Measurements from ENCODE around the gene EME1. TPM values are rescaled to one million over a fixed set of nuclear protein-coding genes. Genes with fewer than 3 reads are reported as not detected.

Gene EME1
- total and polyA plus RNA-seq, 2 of the 8 experiments (the other 6 are each of a cell fraction or from before 2014, with no cell fraction given), result 13.9 to 16.3 TPM

DNA sequence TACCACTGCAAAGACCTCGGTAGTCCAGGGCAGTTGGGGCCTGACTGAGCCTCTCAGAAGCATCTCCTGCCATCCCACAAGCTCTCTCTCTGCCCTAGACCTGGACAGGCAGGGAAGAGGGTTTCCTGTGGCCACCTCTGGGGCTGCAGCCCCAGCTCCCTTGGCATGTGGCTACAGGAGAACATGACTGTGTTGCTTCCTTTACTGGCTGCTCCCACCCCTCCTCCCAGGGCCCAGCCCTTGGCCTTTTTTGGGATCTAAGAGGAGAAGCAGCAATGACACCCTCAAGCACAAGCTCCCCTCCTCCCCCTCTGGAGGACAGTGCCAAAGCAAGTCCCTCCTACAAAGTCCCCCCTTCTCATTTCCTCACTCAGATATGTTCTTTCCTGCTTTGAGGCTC, 5.6 kb upstream of the EME1 start:
- Histone ChIP-seq H2BK12ac (ENCODE audit: low read depth, low read length) (no peak overlapping the region), H3K27me3 (replicated peaks in 1 of 4; ENCODE audit: control insufficient read depth in 3 of 4, extremely low read depth in 1 of 4, insufficient read depth in 3 of 4, low read length in 3 of 4) (no peaks in the 10 kb centered on the region), H3K79me2 (ENCODE audit: control insufficient read depth in 1 of 2, insufficient read depth in 2 of 2, low read length in 2 of 2) (peaks cover 0 to 14% of the 10 kb centered on the region in 2 experiments; a peak in 2 of 4 replicates), H3K18ac (ENCODE audit: extremely low read depth, low read length) (no peak overlapping the region), H3K14ac (ENCODE audit: insufficient read length) (no peak overlapping the region), H2AFZ (ENCODE audit: low read length) (no peak overlapping the region), H4K91ac (replicated peaks; ENCODE audit: insufficient read length, low read length) (no peak overlapping the region), H4K20me1 (replicated peaks in 1 of 2; ENCODE audit: control insufficient read depth in 1 of 2, insufficient read depth in 2 of 2, low read length in 2 of 2) (peaks cover 4 to 21% of the 10 kb centered on the region in 2 experiments), H3K4me2 (ENCODE audit: insufficient read depth in 1 of 2, low read depth in 2 of 2, low read length in 2 of 2) (no peak overlapping the region), H3K4ac (replicated peaks; ENCODE audit: insufficient read length, low read depth, low read length) (no peak overlapping the region), H3K9ac (replicated peaks in 1 of 4; ENCODE audit: extremely low read depth in 1 of 4, low read depth in 3 of 4, low read length in 3 of 4) (no peak overlapping the region), H3K23ac (ENCODE audit: insufficient read length) (no peak overlapping the region), H3K9me3 (ENCODE audit: insufficient read depth in 2 of 2, low read depth in 1 of 2, low read length in 1 of 2) (no peaks in the 10 kb centered on the region), H3K56ac (replicated peaks; ENCODE audit: insufficient read length, low read depth, low read length) (no peak overlapping the region), H2BK120ac (replicated peaks; ENCODE audit: low read depth, low read length) (no peak overlapping the region), H2BK20ac (ENCODE audit: low read length) (no peak overlapping the region), H3K23me2 (ENCODE audit: low read depth, low read length) (0 out of 2 replicates have a peak, but pooled peaks cover 1% of the 10 kb centered on the region), H2AK5ac (ENCODE audit: low read depth, low read length) (no peak overlapping the region), H3K4me1 (replicated peaks in 1 of 4; ENCODE audit: control insufficient read depth in 3 of 4, insufficient read depth in 4 of 4, low read length in 3 of 4) (peaks cover 0 to 29% (median 10%) of the 10 kb centered on the region in 4 experiments; a peak in 6 of 7 replicates), H3K79me1 (ENCODE audit: low read depth, low read length) (no peaks in the 10 kb centered on the region; the same call in 1 of the 2 replicates), H3K27ac (ENCODE audit: low read depth, low read length) (no peak overlapping the region), H2BK15ac (ENCODE audit: low read length) (no peak overlapping the region), H2BK5ac (ENCODE audit: low read depth, low read length) (no peak overlapping the region), H3K36me3 (ENCODE audit: control insufficient read depth in 2 of 4, insufficient read depth in 4 of 4, low read length in 3 of 4) (peaks cover 17 to 41% (median 27%) of the 10 kb centered on the region in 4 experiments; a peak in 7 of 8 replicates), H4K8ac (ENCODE audit: extremely low read depth, insufficient read depth, low read length) (no peak overlapping the region), H4K5ac (ENCODE audit: insufficient read length, low read depth, low read length) (no peak overlapping the region), H3K4me3 (ENCODE audit: extremely low read depth in 1 of 4, insufficient read depth in 2 of 4, low read depth in 3 of 4, low read length in 4 of 4) (no peak overlapping the region)
- ChIA-PET POLR2A (ENCODE audit: partially characterized antibody) (interaction anchor here (10.6 to 20.2 kb wide), 2 partner anchors 18 kb away, joined by 135 to 313 read pairs; partner anchors contain the start of genes EME1, LRRC59, MRPL27 and XYLT2), CTCF (ENCODE audit: partially characterized antibody) (interaction anchor here (1.0 to 3.1 kb wide), 2 partner anchors 13 to 30 kb away, joined by 4 to 20 read pairs; partner anchors contain the start of gene LRRC59)
- 100% methylated on average over 1 of the region's 1 CpG; no CpG with 5 or more reads in 1 of the 2 experiments for WGBS, 2 experiments (ENCODE audit: extremely low coverage in 1 of 2, insufficient coverage in 1 of 2, insufficient read length in 1 of 2, insufficient replicate concordance in 2 of 2, low coverage in 1 of 2, low lambda C conversion rate in 2 of 2, missing lambda C conversion rate in 1 of 2)
- FAIRE-seq (no peak), DNase-seq (ENCODE audit: low read depth in 1 of 2, low spot score in 2 of 2) (no peak)
- TF ChIP-seq POLR2A (IDR thresholded peaks at IDR 0.05; ENCODE audit: control extremely low read depth in 1 of 2, low read depth in 2 of 2, low read length in 2 of 2), result no peak
- TF ChIP-seq, protein P1, sequence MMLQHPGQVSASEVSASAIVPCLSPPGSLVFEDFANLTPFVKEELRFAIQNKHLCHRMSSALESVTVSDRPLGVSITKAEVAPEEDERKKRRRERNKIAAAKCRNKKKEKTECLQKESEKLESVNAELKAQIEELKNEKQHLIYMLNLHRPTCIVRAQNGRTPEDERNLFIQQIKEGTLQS (IDR thresholded peaks at IDR 0.05; ENCODE audit: insufficient read depth, low read depth, low read length), result no peak
- TF ChIP-seq CBX5 (IDR thresholded peaks at IDR 0.05; ENCODE audit: low read depth, low read length), result no peak
- TF ChIP-seq NRF1 (IDR thresholded peaks at IDR 0.05; ENCODE audit: low read depth, low read length), result no peak
- TF ChIP-seq, protein P2, sequence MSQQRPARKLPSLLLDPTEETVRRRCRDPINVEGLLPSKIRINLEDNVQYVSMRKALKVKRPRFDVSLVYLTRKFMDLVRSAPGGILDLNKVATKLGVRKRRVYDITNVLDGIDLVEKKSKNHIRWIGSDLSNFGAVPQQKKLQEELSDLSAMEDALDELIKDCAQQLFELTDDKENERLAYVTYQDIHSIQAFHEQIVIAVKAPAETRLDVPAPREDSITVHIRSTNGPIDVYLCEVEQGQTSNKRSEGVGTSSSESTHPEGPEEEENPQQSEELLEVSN (IDR thresholded peaks at IDR 0.05), result no peak
- no peak for TF ChIP-seq RBBP5 (IDR thresholded peaks at IDR 0.05; ENCODE audit: borderline replicate concordance, low read depth, low read length)
- TF ChIP-seq TBP (IDR thresholded peaks at IDR 0.05; ENCODE audit: low read depth, low read length), result no peak
- no peak for TF ChIP-seq RXRA (IDR thresholded peaks at IDR 0.05; ENCODE audit: insufficient read depth, low read depth, low read length)
- TF ChIP-seq TCF12 (IDR thresholded peaks at IDR 0.05; ENCODE audit: low read depth, low read length), result no peak
- no peak for TF ChIP-seq SRF (IDR thresholded peaks at IDR 0.05; ENCODE audit: low read depth, low read length)
- TF ChIP-seq TAF1 (IDR thresholded peaks at IDR 0.05; ENCODE audit: low read depth, low read length), result no peak
- no peak for TF ChIP-seq YY1 (IDR thresholded peaks at IDR 0.05; ENCODE audit: low read depth, low read length)
- TF ChIP-seq SP4 (IDR thresholded peaks at IDR 0.05; ENCODE audit: low read length), result no peak

All from H1 (cell line).